Measurements from ENCODE around the gene SLC2A4.

DNA sequence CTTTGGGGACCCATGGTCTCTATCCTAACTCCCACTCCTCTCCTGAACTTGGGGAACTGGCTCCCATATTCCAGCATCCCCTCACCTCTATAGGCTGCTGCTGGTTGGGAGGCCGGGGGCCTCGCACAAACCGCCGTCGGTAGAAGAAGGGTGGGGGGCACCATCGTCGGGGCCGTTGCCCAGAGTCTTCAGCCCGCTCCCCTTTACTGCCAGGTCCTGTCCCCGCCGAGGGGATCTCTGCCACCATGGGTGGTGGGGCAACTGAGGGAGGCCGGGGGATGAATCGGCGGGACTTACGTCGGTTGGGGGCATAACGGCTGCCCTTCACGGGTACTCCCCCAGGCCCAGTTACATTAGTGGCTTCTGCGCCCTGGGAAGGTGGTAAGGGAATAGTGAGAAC, 8.6 kb downstream of the SLC2A4 start:
- TF ChIP-seq POLR2AphosphoS5 (IDR thresholded peaks at IDR 0.05): no peak
- no peak for TF ChIP-seq POLR2A (IDR thresholded peaks at IDR 0.05)
- TF ChIP-seq, protein P1, sequence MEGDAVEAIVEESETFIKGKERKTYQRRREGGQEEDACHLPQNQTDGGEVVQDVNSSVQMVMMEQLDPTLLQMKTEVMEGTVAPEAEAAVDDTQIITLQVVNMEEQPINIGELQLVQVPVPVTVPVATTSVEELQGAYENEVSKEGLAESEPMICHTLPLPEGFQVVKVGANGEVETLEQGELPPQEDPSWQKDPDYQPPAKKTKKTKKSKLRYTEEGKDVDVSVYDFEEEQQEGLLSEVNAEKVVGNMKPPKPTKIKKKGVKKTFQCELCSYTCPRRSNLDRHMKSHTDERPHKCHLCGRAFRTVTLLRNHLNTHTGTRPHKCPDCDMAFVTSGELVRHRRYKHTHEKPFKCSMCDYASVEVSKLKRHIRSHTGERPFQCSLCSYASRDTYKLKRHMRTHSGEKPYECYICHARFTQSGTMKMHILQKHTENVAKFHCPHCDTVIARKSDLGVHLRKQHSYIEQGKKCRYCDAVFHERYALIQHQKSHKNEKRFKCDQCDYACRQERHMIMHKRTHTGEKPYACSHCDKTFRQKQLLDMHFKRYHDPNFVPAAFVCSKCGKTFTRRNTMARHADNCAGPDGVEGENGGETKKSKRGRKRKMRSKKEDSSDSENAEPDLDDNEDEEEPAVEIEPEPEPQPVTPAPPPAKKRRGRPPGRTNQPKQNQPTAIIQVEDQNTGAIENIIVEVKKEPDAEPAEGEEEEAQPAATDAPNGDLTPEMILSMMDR (IDR thresholded peaks at IDR 0.05): no peak
